Calu3 (cell line): ENCODE data around the gene GLB1L. TPM values are rescaled to one million over a fixed set of nuclear protein-coding genes. Genes with fewer than 3 reads are reported as not detected.

Experiments used
- BruUV-seq: library from RNA; stranded (reverse); fragments of 400-500 nt; replicated peaks from 2 replicates; lab custom pipeline; 2021; lab: Mats Ljungman, UMichigan
- CTCF ChIA-PET: fragments of 300-600 bp; sonication (Branson Sonifier 250); formaldehyde crosslinking; loops from one replicate; lab custom pipeline; 2022; ENCODE audit warnings: antibody characterized with exemption; lab: Charles Lee
- DNase-seq: peaks from one replicate; pipeline ENCODE4 v3.0.0; 2022
- H3K27ac Mint-ChIP-seq: one replicate; pipeline ENCODE4 v1.8.0; 2022; ENCODE audit warnings: mixed read lengths; ENCODE audit not compliant: unreplicated experiment
- H3K27me3 Mint-ChIP-seq: one replicate; pipeline ENCODE4 v1.8.0; 2022; ENCODE audit warnings: mixed read lengths; ENCODE audit not compliant: unreplicated experiment
- H3K36me3 Mint-ChIP-seq: one replicate; pipeline ENCODE4 v1.8.0; 2022; ENCODE audit warnings: mild to moderate bottlenecking, moderate library complexity, mixed read lengths; ENCODE audit not compliant: insufficient read depth, unreplicated experiment
- H3K4me1 Mint-ChIP-seq: one replicate; pipeline ENCODE4 v1.8.0; 2022; ENCODE audit warnings: mild to moderate bottlenecking, low read depth, mixed read lengths; ENCODE audit not compliant: unreplicated experiment
- H3K4me3 Mint-ChIP-seq: one replicate; pipeline ENCODE4 v1.8.0; 2022; ENCODE audit warnings: mild to moderate bottlenecking, low read depth, moderate library complexity, mixed read lengths; ENCODE audit not compliant: unreplicated experiment
- H3K9me3 Mint-ChIP-seq: one replicate; pipeline ENCODE4 v1.8.0; 2022; ENCODE audit warnings: low read depth, mixed read lengths; ENCODE audit not compliant: unreplicated experiment
- intact Hi-C: fragments of 100-400 bp; cut with micrococcal nuclease; formaldehyde crosslinking; loops from one replicate; pipeline ENCODE4 v1.10.0; 2022; ENCODE audit not compliant: unreplicated experiment
- total RNA-seq: library from RNA; stranded (reverse); gene quantifications from 2 replicates; pipeline ENCODE4 v1.2.3, GENCODE V29; 2022
- TF ChIP-seq, protein P1 (sequence below): fragments of 200-600 bp; IDR thresholded peaks from one replicate; pipeline ENCODE4 v1.8.0; 2022; ENCODE audit warnings: antibody characterized with exemption; ENCODE audit not compliant: unreplicated experiment

Gene GLB1L
- total RNA-seq, 1 experiment from 2014 or later, result 12.1 TPM

DNA sequence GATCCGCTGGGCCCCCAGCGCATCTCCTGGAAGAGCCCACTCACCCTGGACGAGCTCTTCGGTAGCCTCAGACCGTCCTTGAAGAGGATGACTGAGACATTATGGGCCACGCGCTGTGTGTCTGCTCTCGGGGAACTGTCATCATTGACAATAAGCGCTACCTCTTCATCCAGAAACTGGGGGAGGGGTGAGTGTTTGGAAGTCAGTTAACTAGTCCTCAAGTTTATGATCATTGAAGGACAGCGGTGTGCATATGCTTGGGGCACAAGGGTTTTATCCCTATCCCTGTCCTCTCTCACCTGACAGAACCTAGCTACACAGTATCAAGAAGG lies 621 bp upstream of the GLB1L start:
- Mint-ChIP-seq H3K4me1 (peaks cover 30% of the 10 kb centered on the region), H3K27ac (peak overlapping the region; percentile 79), H3K36me3 (peaks cover 44% of the 10 kb centered on the region), H3K4me3 (peak overlapping the region; percentile 79), H3K27me3 (no peaks in the 10 kb centered on the region), H3K9me3 (no peaks in the 10 kb centered on the region)
- CTCF ChIA-PET, result interaction anchor here (1.0 to 1.7 kb wide), 5 partner anchors 8 to 49 kb away, joined by 3 to 6 read pairs (median 3); partner anchors contain the start of genes DNAJB2 and TUBA4A
- intact Hi-C loops, result no loop called here
- no peak for DNase-seq
- BruUV-seq, result no TSS peak
- TF ChIP-seq, protein P1, sequence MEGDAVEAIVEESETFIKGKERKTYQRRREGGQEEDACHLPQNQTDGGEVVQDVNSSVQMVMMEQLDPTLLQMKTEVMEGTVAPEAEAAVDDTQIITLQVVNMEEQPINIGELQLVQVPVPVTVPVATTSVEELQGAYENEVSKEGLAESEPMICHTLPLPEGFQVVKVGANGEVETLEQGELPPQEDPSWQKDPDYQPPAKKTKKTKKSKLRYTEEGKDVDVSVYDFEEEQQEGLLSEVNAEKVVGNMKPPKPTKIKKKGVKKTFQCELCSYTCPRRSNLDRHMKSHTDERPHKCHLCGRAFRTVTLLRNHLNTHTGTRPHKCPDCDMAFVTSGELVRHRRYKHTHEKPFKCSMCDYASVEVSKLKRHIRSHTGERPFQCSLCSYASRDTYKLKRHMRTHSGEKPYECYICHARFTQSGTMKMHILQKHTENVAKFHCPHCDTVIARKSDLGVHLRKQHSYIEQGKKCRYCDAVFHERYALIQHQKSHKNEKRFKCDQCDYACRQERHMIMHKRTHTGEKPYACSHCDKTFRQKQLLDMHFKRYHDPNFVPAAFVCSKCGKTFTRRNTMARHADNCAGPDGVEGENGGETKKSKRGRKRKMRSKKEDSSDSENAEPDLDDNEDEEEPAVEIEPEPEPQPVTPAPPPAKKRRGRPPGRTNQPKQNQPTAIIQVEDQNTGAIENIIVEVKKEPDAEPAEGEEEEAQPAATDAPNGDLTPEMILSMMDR, result no peak

DNA sequence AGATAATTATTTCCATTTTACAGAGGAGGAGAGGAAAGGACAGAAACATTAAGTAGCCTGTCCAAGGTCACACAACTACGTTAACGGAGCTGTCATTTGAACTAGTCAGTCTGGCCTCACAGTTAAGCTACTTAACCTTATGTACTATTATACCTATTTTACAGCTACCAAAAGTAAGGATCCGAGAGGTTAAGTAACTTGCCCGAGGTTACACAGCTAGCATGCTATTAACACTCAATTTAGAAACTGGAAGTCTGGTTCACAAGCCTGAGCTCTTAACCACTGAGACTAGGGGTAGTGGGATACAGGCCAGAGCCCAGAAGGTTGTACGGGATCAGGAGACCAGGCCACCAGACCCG lies 476 bp downstream of the GLB1L start:
- CTCF ChIA-PET, result interaction anchor here (0.6 to 1.7 kb wide), 9 partner anchors 9 to 50 kb away, joined by 3 to 7 read pairs (median 3); partner anchors contain the start of genes ANKZF1, ATG9A and TUBA4A
- no peak for DNase-seq
- intact Hi-C loops, result no loop called here
- H3K36me3 Mint-ChIP-seq, result peaks cover 37% of the 10 kb centered on the region
- peak overlapping the region; percentile 79 for H3K4me3 Mint-ChIP-seq
- H3K4me1 Mint-ChIP-seq, result peaks cover 19% of the 10 kb centered on the region
- no peaks in the 10 kb centered on the region for H3K9me3 Mint-ChIP-seq
- TF ChIP-seq, protein P1, result no peak
- peak overlapping the region; percentile 79 for H3K27ac Mint-ChIP-seq
- BruUV-seq, result TSS peak; percentile 45
- H3K27me3 Mint-ChIP-seq, result no peaks in the 10 kb centered on the region

DNA sequence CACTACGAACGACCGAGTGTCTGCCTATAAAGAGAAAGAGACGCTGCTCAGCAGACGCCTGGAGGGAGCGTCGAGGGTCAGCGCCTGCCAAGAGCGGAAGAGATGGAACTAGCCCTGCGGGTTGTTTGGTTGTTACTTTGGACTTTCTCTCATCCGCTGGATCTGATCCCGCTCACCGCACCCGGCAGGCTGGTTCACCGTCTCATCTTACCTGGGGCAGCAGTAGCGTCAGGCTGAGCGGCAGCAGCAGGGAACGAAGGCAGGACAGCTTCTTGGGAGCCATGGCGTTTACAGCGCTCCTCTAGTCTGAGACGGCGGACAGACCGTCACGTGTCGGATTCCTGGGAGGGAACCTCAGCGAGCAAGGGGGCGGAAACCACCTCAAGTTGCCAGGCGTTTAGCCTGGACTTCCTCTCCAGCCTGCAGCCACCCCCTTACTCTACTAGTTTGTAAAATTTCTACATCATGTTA lies 1.9 kb downstream of the GLB1L start:
- intact Hi-C loops, result no loop called here
- Mint-ChIP-seq H3K27ac (no peak overlapping the region), H3K4me1 (peaks cover 5% of the 10 kb centered on the region), H3K9me3 (no peaks in the 10 kb centered on the region), H3K27me3 (no peaks in the 10 kb centered on the region), H3K36me3 (peaks cover 25% of the 10 kb centered on the region), H3K4me3 (no peak overlapping the region)
- TF ChIP-seq, protein P1, result no peak
- CTCF ChIA-PET, result no interaction called here
- no TSS peak for BruUV-seq
- DNase-seq, result no peak

DNA sequence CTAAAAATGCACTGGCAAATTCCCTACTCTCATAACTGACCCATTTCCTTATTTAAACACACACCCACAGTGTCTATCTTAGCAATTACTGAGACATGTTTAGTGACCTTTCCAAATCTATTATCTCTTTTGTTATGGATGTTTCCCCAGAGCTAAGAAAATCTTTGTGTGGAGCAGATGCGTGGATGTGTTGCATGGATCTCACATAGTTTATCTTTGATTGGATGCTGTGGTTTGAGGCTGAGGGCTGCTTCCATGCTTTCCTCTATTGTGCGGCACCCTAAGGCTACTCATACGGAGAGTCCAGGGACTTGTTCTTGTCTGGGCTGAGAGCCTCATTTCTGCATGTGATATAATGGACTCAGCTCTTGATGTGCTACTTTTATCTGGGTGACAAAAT lies 10.9 kb downstream of the GLB1L start:
- Mint-ChIP-seq H3K4me1 (no peaks in the 10 kb centered on the region), H3K27ac (no peak overlapping the region), H3K27me3 (no peaks in the 10 kb centered on the region), H3K9me3 (no peaks in the 10 kb centered on the region), H3K4me3 (no peak overlapping the region), H3K36me3 (peaks cover 58% of the 10 kb centered on the region)
- CTCF ChIA-PET, result interaction anchor here (1.6 kb wide), 1 partner anchor 11 kb away, joined by 3 read pairs; the partner anchor contains the start of genes GLB1L and STK16
- BruUV-seq, result no TSS peak
- intact Hi-C loops, result no loop called here
- no peak for DNase-seq
- TF ChIP-seq, protein P1, result no peak
